Measurements from ENCODE around the gene CAMSAP3.

DNA sequence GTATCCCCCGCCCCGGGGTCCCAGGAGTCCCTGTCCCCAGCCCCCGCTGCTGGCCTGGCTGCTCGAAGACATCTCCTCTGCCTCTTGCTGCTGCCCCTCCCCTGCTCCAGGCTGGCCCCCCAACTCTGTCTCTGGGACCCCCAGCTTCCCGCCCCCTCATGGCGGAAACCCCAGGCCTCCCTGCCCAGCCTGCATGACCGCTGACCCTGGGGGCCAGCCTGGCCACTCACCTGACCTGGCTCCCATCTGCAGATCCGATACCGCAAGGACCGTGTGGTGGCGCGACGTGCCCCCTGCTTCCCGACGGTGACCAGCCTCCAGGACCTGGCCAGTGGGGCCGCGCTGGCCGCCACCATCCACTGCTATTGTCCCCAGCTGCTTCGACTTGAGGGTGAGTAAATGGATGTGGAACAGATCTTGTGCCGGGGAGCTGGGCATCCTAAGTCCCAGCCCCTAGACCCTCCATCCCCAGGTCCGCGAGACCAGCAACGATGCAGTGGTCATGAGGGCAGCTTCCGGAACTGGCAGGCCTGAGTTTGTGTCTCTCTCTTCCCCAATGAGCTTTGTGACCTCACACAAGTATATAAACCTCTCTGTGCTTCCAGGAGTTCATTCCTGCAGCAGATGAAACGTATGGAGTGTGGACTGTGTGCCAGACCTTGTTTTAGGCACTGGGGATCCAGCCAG lies 12.4 kb downstream of the CAMSAP3 start:
- no peak for TF ChIP-seq POLR2AphosphoS5 (IDR thresholded peaks at IDR 0.05; ENCODE audit: low read depth, low read length)
- TF ChIP-seq, protein P1, sequence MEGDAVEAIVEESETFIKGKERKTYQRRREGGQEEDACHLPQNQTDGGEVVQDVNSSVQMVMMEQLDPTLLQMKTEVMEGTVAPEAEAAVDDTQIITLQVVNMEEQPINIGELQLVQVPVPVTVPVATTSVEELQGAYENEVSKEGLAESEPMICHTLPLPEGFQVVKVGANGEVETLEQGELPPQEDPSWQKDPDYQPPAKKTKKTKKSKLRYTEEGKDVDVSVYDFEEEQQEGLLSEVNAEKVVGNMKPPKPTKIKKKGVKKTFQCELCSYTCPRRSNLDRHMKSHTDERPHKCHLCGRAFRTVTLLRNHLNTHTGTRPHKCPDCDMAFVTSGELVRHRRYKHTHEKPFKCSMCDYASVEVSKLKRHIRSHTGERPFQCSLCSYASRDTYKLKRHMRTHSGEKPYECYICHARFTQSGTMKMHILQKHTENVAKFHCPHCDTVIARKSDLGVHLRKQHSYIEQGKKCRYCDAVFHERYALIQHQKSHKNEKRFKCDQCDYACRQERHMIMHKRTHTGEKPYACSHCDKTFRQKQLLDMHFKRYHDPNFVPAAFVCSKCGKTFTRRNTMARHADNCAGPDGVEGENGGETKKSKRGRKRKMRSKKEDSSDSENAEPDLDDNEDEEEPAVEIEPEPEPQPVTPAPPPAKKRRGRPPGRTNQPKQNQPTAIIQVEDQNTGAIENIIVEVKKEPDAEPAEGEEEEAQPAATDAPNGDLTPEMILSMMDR (IDR thresholded peaks at IDR 0.05) = no peak
- no peak for TF ChIP-seq NFIC (IDR thresholded peaks at IDR 0.05; ENCODE audit: borderline replicate concordance)
- no peak for TF ChIP-seq EP300 (IDR thresholded peaks at IDR 0.05; ENCODE audit: borderline replicate concordance in 1 of 2, low read depth in 1 of 2, low read length in 1 of 2)
- TF ChIP-seq, protein P2, sequence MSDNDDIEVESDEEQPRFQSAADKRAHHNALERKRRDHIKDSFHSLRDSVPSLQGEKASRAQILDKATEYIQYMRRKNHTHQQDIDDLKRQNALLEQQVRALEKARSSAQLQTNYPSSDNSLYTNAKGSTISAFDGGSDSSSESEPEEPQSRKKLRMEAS (IDR thresholded peaks at IDR 0.05; ENCODE audit: low read depth) = no peak
- TF ChIP-seq TCF12 (IDR thresholded peaks at IDR 0.05) = no peak
- no peak for TF ChIP-seq RXRA (IDR thresholded peaks at IDR 0.05; ENCODE audit: borderline replicate concordance, low read depth)
- TF ChIP-seq, protein P3, sequence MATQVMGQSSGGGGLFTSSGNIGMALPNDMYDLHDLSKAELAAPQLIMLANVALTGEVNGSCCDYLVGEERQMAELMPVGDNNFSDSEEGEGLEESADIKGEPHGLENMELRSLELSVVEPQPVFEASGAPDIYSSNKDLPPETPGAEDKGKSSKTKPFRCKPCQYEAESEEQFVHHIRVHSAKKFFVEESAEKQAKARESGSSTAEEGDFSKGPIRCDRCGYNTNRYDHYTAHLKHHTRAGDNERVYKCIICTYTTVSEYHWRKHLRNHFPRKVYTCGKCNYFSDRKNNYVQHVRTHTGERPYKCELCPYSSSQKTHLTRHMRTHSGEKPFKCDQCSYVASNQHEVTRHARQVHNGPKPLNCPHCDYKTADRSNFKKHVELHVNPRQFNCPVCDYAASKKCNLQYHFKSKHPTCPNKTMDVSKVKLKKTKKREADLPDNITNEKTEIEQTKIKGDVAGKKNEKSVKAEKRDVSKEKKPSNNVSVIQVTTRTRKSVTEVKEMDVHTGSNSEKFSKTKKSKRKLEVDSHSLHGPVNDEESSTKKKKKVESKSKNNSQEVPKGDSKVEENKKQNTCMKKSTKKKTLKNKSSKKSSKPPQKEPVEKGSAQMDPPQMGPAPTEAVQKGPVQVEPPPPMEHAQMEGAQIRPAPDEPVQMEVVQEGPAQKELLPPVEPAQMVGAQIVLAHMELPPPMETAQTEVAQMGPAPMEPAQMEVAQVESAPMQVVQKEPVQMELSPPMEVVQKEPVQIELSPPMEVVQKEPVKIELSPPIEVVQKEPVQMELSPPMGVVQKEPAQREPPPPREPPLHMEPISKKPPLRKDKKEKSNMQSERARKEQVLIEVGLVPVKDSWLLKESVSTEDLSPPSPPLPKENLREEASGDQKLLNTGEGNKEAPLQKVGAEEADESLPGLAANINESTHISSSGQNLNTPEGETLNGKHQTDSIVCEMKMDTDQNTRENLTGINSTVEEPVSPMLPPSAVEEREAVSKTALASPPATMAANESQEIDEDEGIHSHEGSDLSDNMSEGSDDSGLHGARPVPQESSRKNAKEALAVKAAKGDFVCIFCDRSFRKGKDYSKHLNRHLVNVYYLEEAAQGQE (IDR thresholded peaks at IDR 0.05; ENCODE audit: low read depth, low read length) = no peak
- TF ChIP-seq TAF1 (IDR thresholded peaks at IDR 0.05; ENCODE audit: borderline replicate concordance, low read depth, low read length) = no peak
- no peak for TF ChIP-seq TEAD4 (IDR thresholded peaks at IDR 0.05; ENCODE audit: borderline replicate concordance, insufficient read depth)
- no peak for TF ChIP-seq YY1 (IDR thresholded peaks at IDR 0.05; ENCODE audit: low read depth)
- TF ChIP-seq RCOR1 (IDR thresholded peaks at IDR 0.05; ENCODE audit: low read length) = no peak
- TF ChIP-seq RAD21 (IDR thresholded peaks at IDR 0.05; ENCODE audit: low read length) = no peak

All from SK-N-SH (cell line).